HepG2 (cell line): ENCODE results near the gene ALCAM. TPM values are rescaled to one million over a fixed set of nuclear protein-coding genes. Genes with fewer than 3 reads are reported as not detected.

Experiments
- ATAC-seq: fragments of 200-7000 bp; cut with Tn5 transposase; 3 replicates; pipeline ENCODE4 v1.9.1; 2020; ENCODE audit warnings: mild to moderate bottlenecking, moderate library complexity
- BruUV-seq: library from RNA; stranded (reverse); fragments of 400-500 nt; replicated peaks from 2 replicates; lab custom pipeline; 2021; lab: Mats Ljungman, UMichigan
- CTCF ChIA-PET: fragments of 300-600 bp; formaldehyde crosslinking; extraction: SDS; loops from one replicate; lab custom pipeline; 2021; ENCODE audit warnings: low total read pairs, inconsistent platforms, low intra/inter-chr PET ratio; lab: Yijun Ruan, JAX
- POLR2A ChIA-PET: fragments of 350-600 bp; sonication (Branson Sonifier 250); formaldehyde crosslinking; loops from one replicate; lab custom pipeline; 2020; ENCODE audit warnings: antibody characterized with exemption, inconsistent platforms; lab: Yijun Ruan, JAX
- DNase-seq: peaks from one replicate; pipeline ENCODE4 v3.0.0-alpha.2; 2015; ENCODE audit warnings: low spot score
- FAIRE-seq: peaks from 3 replicates; lab custom pipeline; 2011; peaks lifted over from hg19 to GRCh38; lab: Jason Lieb, UNC
- H2AFZ ChIP-seq: one replicate; pipeline ENCODE4 v1.6.1; 2011; ENCODE audit warnings: low read length, inconsistent platforms
- H3K27ac ChIP-seq: fragments of 300-600 bp; 3 replicates; pipeline ENCODE4 v1.8.0; 2011; ENCODE audit warnings: mixed run types, mild to moderate bottlenecking, mixed read lengths, low read length, inconsistent platforms; ENCODE audit not compliant: insufficient read depth; ENCODE audit errors: extremely low read length
- H3K27me3 ChIP-seq, 2 experiments: fragments of 200-600 bp in 1 of 2; 2 replicates in 1 of 2; 3 replicates in 1 of 2; pipeline versions ENCODE4 v1.6.0 to v1.8.0; 2011; ENCODE audit warnings: low read length in 2 of 2, mild to moderate bottlenecking in 2 of 2, moderate library complexity in 2 of 2, inconsistent platforms in 1 of 2; ENCODE audit not compliant: insufficient read depth in 2 of 2, control insufficient read depth in 1 of 2
- H3K36me3 ChIP-seq, 2 experiments: fragments of 200-600 bp in 1 of 2; replicated peaks in 1 of 2; 2 replicates in 1 of 2; 3 replicates in 1 of 2; pipeline versions ENCODE4 v1.5.1 to v1.8.0; 2011; ENCODE audit warnings: low read length in 2 of 2, inconsistent platforms in 1 of 2; ENCODE audit not compliant: insufficient read depth in 2 of 2, control insufficient read depth in 1 of 2
- H3K4me1 ChIP-seq: 2 replicates; pipeline ENCODE4 v1.5.1; 2012; ENCODE audit warnings: low read length, inconsistent platforms; ENCODE audit not compliant: insufficient read depth
- H3K4me2 ChIP-seq: 2 replicates; pipeline ENCODE4 v1.6.0; 2011; ENCODE audit warnings: low read depth, low read length, inconsistent platforms
- H3K4me3 ChIP-seq, 3 experiments: fragments of 200-600 bp in 1 of 3; sonication (generic), shearing (Covaris generic) in 1 of 3; replicated peaks in 1 of 3; 2 replicates each; pipeline ENCODE4 v1.5.1; 2011 to 2016; ENCODE audit warnings: low read length in 3 of 3, inconsistent platforms in 2 of 3, low read depth in 2 of 3, mild to moderate bottlenecking in 2 of 3, control low read depth in 1 of 3, mixed read lengths in 1 of 3; ENCODE audit not compliant: insufficient read depth in 1 of 3
- H3K79me2 ChIP-seq: one replicate; pipeline ENCODE4 v1.6.1; 2011; ENCODE audit warnings: low read length, inconsistent platforms; ENCODE audit not compliant: insufficient read depth
- H3K9ac ChIP-seq: 2 replicates; pipeline ENCODE4 v1.6.0; 2011; ENCODE audit warnings: mild to moderate bottlenecking, low read depth, low read length, inconsistent platforms; ENCODE audit not compliant: insufficient read depth
- H3K9me3 ChIP-seq: 2 replicates; pipeline ENCODE4 v1.5.1; 2012; ENCODE audit warnings: mild to moderate bottlenecking, low read length
- H4K20me1 ChIP-seq: 2 replicates; pipeline ENCODE4 v1.6.0; 2011; ENCODE audit warnings: inconsistent platforms, mild to moderate bottlenecking, low read length, moderate library complexity; ENCODE audit not compliant: insufficient read depth
- CBX2 ChIP-seq, 2 experiments: fragments of 200-600 bp in 1 of 2; sonication (generic); formaldehyde crosslinking in 1 of 2; IDR thresholded peaks; 2 replicates each; pipeline versions ENCODE4 v1.7.0 to v1.8.1; 2018 to 2022; ENCODE audit warnings: low read depth in 2 of 2, low read length in 1 of 2, mild to moderate bottlenecking in 1 of 2, missing genetic modification reagents in 1 of 2
- ESRRA ChIP-seq: sonication (generic); formaldehyde crosslinking; IDR thresholded peaks from 2 replicates; pipeline ENCODE4 v1.5.1; 2020; ENCODE audit warnings: mild to moderate bottlenecking, low read depth, missing genetic modification reagents
- HBP1 ChIP-seq: IDR thresholded peaks from 2 replicates; pipeline ENCODE4 v1.6.1; 2016; ENCODE audit warnings: low read depth, control low read depth
- RFX1 ChIP-seq: fragments of 450-650 bp; IDR thresholded peaks from 2 replicates; pipeline ENCODE4 v1.6.1; 2017
- SNAPC5 ChIP-seq: sonication (generic); formaldehyde crosslinking; IDR thresholded peaks from 2 replicates; pipeline ENCODE4 v1.8.1; 2023; ENCODE audit warnings: mild to moderate bottlenecking, missing genetic modification reagents, borderline replicate concordance
- SP1 ChIP-seq, 2 experiments: fragments of 450-650 bp in 1 of 2; sonication (generic) in 1 of 2; formaldehyde crosslinking in 1 of 2; IDR thresholded peaks; 2 replicates each; pipeline versions ENCODE4 v1.4.0 to v1.6.1; 2016 to 2020; ENCODE audit warnings: missing genetic modification reagents in 1 of 2
- ZNF382 ChIP-seq: sonication (generic); formaldehyde crosslinking; IDR thresholded peaks from 2 replicates; pipeline ENCODE4 v1.5.0; 2020; ENCODE audit warnings: missing genetic modification reagents, mild to moderate bottlenecking, borderline replicate concordance
- WGBS: methylation state at CpG from one replicate; pipeline ENCODE4 v1.1.6; 2017; ENCODE audit warnings: low lambda C conversion rate; 5-methylcytosine and 5-hydroxymethylcytosine counted together
- in situ Hi-C: cut with HindIII; loops from 2 replicates; pipeline ENCODE4 v1.10.0; 2017; ENCODE audit warnings: low pct_unique_long_range_greater_than_20kb; ENCODE audit not compliant: extremely low pct_ligation_motif_present
- intact Hi-C: fragments of 100-400 bp; cut with micrococcal nuclease; formaldehyde crosslinking; loops from one replicate; pipeline ENCODE4 v1.10.0; 2022; ENCODE audit not compliant: unreplicated experiment
- polyA plus RNA-seq, 8 experiments: library from polyadenylated mRNA; depleted of rRNA in 3 of 8; stranded (reverse) in 7 of 8; unstranded in 1 of 8; fragments of >200 nt; fragmentation: Illumina TruSeq in 4 of 8; extraction: Trizol in 4 of 8; gene quantifications; 2 replicates each; pipeline versions ENCODE4 v1.2.1 to v1.2.3, GENCODE V29; 2011 to 2016; ENCODE audit warnings: low read depth in 4 of 8, missing spikeins in 1 of 8, mixed read lengths in 1 of 8; ENCODE audit not compliant: insufficient read depth in 1 of 8
- total RNA-seq, 5 experiments: library from RNA; depleted of rRNA; stranded (reverse); fragments of >200 nt; fragmentation: Illumina TruSeq; extraction: Trizol; gene quantifications; 2 replicates each; pipeline ENCODE4 v1.2.3, GENCODE V29; 2016; ENCODE audit warnings: low read depth in 1 of 5
- TF ChIP-seq, protein P1 (sequence below): sonication (generic); formaldehyde crosslinking; conservative IDR thresholded peaks from 2 replicates; pipeline ENCODE4 v1.4.0; 2020; ENCODE audit warnings: missing genetic modification reagents
- TF ChIP-seq, protein P2 (sequence below): sonication (generic); formaldehyde crosslinking; IDR thresholded peaks from 2 replicates; pipeline ENCODE4 v1.4.0; 2020; ENCODE audit warnings: missing genetic modification reagents
- TF ChIP-seq, protein P3 (sequence below): sonication (generic); formaldehyde crosslinking; IDR thresholded peaks from 2 replicates; pipeline ENCODE4 v1.4.0; 2020; ENCODE audit warnings: mild to moderate bottlenecking, missing genetic modification reagents
- TF ChIP-seq, protein P4 (sequence below): sonication (generic); formaldehyde crosslinking; IDR thresholded peaks from 2 replicates; pipeline ENCODE4 v1.9.0; 2021; ENCODE audit warnings: missing genetic modification reagents, borderline replicate concordance
- TF ChIP-seq, protein P5 (sequence below): sonication (generic); formaldehyde crosslinking; IDR thresholded peaks from 2 replicates; pipeline ENCODE4 v1.9.0; 2022; ENCODE audit warnings: low read depth, missing genetic modification reagents

ALCAM gene
- total and polyA plus RNA-seq, 2 of the 13 experiments (the other 11 are each of a cell fraction or from before 2014, with no cell fraction given): 26.0 to 33.1 TPM

- TF ChIP-seq, protein P1, sequence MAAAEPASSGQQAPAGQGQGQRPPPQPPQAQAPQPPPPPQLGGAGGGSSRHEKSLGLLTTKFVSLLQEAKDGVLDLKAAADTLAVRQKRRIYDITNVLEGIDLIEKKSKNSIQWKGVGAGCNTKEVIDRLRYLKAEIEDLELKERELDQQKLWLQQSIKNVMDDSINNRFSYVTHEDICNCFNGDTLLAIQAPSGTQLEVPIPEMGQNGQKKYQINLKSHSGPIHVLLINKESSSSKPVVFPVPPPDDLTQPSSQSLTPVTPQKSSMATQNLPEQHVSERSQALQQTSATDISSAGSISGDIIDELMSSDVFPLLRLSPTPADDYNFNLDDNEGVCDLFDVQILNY: no peak
- TF ChIP-seq HBP1: no peak
- TF ChIP-seq ZNF382: no peak
- TF ChIP-seq, protein P2, sequence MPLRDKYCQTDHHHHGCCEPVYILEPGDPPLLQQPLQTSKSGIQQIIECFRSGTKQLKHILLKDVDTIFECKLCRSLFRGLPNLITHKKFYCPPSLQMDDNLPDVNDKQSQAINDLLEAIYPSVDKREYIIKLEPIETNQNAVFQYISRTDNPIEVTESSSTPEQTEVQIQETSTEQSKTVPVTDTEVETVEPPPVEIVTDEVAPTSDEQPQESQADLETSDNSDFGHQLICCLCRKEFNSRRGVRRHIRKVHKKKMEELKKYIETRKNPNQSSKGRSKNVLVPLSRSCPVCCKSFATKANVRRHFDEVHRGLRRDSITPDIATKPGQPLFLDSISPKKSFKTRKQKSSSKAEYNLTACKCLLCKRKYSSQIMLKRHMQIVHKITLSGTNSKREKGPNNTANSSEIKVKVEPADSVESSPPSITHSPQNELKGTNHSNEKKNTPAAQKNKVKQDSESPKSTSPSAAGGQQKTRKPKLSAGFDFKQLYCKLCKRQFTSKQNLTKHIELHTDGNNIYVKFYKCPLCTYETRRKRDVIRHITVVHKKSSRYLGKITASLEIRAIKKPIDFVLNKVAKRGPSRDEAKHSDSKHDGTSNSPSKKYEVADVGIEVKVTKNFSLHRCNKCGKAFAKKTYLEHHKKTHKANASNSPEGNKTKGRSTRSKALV: no peak
- TF ChIP-seq RFX1: no peak
- TF ChIP-seq SNAPC5 (CRISPR knock-in tag): no peak
- TF ChIP-seq, protein P3, sequence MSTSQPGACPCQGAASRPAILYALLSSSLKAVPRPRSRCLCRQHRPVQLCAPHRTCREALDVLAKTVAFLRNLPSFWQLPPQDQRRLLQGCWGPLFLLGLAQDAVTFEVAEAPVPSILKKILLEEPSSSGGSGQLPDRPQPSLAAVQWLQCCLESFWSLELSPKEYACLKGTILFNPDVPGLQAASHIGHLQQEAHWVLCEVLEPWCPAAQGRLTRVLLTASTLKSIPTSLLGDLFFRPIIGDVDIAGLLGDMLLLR (CRISPR knock-in tag): no peak
- no peak for TF ChIP-seq SP1 (IDR thresholded peaks at IDR 0.05)
- no peak for TF ChIP-seq SP1 (CRISPR knock-in tag; IDR thresholded peaks at IDR 0.05)
- no peak for TF ChIP-seq ESRRA (CRISPR knock-in tag)
- TF ChIP-seq, protein P4, sequence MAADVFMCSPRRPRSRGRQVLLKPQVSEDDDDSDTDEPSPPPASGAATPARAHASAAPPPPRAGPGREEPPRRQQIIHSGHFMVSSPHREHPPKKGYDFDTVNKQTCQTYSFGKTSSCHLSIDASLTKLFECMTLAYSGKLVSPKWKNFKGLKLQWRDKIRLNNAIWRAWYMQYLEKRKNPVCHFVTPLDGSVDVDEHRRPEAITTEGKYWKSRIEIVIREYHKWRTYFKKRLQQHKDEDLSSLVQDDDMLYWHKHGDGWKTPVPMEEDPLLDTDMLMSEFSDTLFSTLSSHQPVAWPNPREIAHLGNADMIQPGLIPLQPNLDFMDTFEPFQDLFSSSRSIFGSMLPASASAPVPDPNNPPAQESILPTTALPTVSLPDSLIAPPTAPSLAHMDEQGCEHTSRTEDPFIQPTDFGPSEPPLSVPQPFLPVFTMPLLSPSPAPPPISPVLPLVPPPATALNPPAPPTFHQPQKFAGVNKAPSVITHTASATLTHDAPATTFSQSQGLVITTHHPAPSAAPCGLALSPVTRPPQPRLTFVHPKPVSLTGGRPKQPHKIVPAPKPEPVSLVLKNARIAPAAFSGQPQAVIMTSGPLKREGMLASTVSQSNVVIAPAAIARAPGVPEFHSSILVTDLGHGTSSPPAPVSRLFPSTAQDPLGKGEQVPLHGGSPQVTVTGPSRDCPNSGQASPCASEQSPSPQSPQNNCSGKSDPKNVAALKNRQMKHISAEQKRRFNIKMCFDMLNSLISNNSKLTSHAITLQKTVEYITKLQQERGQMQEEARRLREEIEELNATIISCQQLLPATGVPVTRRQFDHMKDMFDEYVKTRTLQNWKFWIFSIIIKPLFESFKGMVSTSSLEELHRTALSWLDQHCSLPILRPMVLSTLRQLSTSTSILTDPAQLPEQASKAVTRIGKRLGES (CRISPR knock-in tag): no peak
- TF ChIP-seq, protein P5, sequence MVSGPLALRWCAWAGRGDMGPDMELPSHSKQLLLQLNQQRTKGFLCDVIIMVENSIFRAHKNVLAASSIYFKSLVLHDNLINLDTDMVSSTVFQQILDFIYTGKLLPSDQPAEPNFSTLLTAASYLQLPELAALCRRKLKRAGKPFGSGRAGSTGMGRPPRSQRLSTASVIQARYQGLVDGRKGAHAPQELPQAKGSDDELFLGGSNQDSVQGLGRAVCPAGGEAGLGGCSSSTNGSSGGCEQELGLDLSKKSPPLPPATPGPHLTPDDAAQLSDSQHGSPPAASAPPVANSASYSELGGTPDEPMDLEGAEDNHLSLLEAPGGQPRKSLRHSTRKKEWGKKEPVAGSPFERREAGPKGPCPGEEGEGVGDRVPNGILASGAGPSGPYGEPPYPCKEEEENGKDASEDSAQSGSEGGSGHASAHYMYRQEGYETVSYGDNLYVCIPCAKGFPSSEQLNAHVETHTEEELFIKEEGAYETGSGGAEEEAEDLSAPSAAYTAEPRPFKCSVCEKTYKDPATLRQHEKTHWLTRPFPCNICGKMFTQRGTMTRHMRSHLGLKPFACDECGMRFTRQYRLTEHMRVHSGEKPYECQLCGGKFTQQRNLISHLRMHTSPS: no peak
- TF ChIP-seq CBX2 (IDR thresholded peaks at IDR 0.05; ENCODE audit: low read depth, low read length): no peak
- no peak for TF ChIP-seq CBX2 (CRISPR knock-in tag; IDR thresholded peaks at IDR 0.05; ENCODE audit: low read depth)
- Histone ChIP-seq H3K4me1 (no peaks in the 10 kb centered on the region), H3K27ac (no peak overlapping the region), H3K36me3 (no peaks in the 10 kb centered on the region), H2AFZ (no peak overlapping the region), H3K9ac (no peak overlapping the region), H4K20me1 (no peaks in the 10 kb centered on the region), H3K79me2 (no peaks in the 10 kb centered on the region), H3K4me2 (no peak overlapping the region), H3K27me3 (no peaks in the 10 kb centered on the region), H3K4me3 (no peak overlapping the region), H3K9me3 (no peaks in the 10 kb centered on the region)
- 27% methylated on average over 5 of the region's 5 CpGs for WGBS
- ATAC-seq: no peak
- CTCF ChIA-PET: no interaction called here
- BruUV-seq: no TSS peak
- DNase-seq: no peak
- POLR2A ChIA-PET: no interaction called here
- no peak for FAIRE-seq
- in situ Hi-C loops: no loop called here
- intact Hi-C loops: no loop called here
Observed at GRCh38 chr3:105611304-105612192, 244.8 kb downstream of the ALCAM start.
